IPS-18c (cell line): Measurements from ENCODE around the gene ZNF398.
"Not testable (repeated sequence)": the region's sequence is repeated elsewhere in the genome, so short reads cannot be mapped to it uniquely, and the experiment has no call there.

Experiments used
- H3K4me3 ChIP-seq: 2 replicates; pipeline ENCODE4 v1.7.0; 2013; ENCODE audit warnings: low read depth, mild to moderate bottlenecking, low read length, moderate library complexity; ENCODE audit not compliant: insufficient read depth
- H3K9me3 ChIP-seq: one replicate; pipeline ENCODE4 v1.6.1; 2013; ENCODE audit warnings: mild to moderate bottlenecking, low read length, moderate library complexity; ENCODE audit not compliant: control insufficient read depth, insufficient read depth

ZNF398 gene

GRCh38 chr7:149210551-149210950 lies 63.3 kb downstream of the ZNF398 start:
- peaks cover 4% of the 10 kb centered on the region for H3K9me3 ChIP-seq
- no peak overlapping the region for H3K4me3 ChIP-seq

DNA sequence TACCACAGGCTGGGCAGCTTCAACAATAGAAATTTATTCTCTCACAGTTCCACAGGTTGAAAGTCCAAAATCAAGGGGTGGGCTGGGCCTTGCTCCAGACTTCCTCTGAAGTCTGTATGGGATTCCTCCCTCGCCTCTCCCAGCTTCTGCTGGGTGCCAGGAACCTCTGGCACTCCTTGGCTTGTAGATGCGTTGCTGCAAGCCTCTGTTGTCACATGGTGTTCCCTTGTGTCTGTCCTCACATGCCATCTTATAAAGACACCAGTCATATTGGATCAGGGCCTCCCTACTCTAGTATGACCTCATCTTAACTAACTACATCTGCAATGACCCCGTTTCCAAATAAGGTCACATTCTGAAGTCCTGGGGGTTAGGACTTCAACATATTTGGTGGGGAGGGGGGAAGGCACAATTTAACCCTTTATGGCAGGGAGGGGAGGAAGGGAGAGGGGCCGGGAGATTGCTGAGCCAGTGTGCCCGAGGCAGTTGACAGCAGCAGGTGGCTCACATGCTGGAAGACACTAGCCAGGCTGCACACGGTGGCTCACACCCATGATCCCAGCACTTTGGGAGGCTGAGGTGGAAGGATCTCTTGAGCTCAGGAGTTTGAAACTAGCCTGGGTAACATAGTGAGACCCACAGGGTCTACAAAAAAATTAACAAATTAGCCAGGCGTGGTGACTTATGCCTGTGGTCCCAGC lies 66.9 kb downstream of the ZNF398 start:
- Histone ChIP-seq H3K9me3 (no peaks in the 10 kb centered on the region), H3K4me3 (no peak overlapping the region)

DNA sequence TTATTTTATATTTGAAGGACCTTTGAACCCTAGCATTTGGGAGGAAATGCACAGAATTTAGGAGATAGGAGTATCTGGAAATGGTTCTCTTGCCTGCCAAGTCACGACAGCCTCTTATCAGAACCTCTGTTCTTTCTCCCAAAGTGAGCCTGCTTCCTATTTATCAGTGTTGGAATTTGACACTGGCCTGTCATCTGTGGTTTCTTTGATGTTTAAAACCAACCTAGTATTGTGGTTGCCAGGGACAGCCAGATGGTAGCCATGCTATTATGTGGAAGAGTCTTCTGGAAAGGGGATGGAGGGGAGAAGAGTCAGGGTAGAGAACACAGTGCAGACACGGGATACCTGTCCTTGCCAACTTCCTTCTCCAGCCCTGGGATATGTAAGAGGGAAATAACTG lies 69.1 kb downstream of the ZNF398 start:
- Histone ChIP-seq H3K9me3 (no peaks in the 10 kb centered on the region), H3K4me3 (no peak overlapping the region)

DNA sequence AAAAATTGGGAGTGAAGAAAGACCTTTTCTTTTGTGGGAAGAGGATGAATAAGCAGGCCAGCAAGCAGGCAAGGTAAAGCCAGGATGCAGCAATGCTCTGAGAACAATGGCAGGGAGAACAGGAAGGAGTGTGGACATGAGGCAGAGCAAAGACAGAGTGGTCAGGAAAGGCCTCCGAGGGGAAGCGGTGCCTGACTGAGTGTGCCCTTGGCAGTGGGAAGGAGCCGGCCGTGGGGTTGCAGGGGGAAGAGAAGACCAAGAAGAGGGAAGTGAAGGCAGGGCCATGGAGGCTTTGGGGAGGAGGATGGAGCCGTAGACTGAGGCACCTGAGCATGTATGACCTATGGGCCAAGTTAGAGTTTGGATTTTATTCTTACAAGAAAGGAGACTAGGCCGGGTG lies 70.3 kb downstream of the ZNF398 start:
- no peak overlapping the region for H3K4me3 ChIP-seq
- no peaks in the 10 kb centered on the region for H3K9me3 ChIP-seq

- Histone ChIP-seq H3K9me3 (no peaks in the 10 kb centered on the region), H3K4me3 (no peak overlapping the region)
Observed at GRCh38 chr7:149218469-149219420, 71.5 kb downstream of the ZNF398 start.

GRCh38 chr7:149220534-149220933 lies 73.3 kb downstream of the ZNF398 start:
- Histone ChIP-seq H3K4me3 (no peak overlapping the region), H3K9me3 (no peaks in the 10 kb centered on the region)

- H3K4me3 ChIP-seq: no peak overlapping the region
- H3K9me3 ChIP-seq: no peaks in the 10 kb centered on the region
Observed at GRCh38 chr7:149223176-149223575, 75.9 kb downstream of the ZNF398 start.

- Histone ChIP-seq H3K9me3 (no peaks in the 10 kb centered on the region), H3K4me3 (no peak overlapping the region)
Observed at GRCh38 chr7:149223761-149224160, 76.5 kb downstream of the ZNF398 start.

GRCh38 chr7:149224352-149224751 lies 77.1 kb downstream of the ZNF398 start:
- Histone ChIP-seq H3K9me3 (no peaks in the 10 kb centered on the region), H3K4me3 (no peak overlapping the region)

- Histone ChIP-seq H3K9me3 (no peaks in the 10 kb centered on the region), H3K4me3 (no peak overlapping the region)
Observed at GRCh38 chr7:149225106-149225505, 77.9 kb downstream of the ZNF398 start.

- no peak overlapping the region for H3K4me3 ChIP-seq
- no peaks in the 10 kb centered on the region for H3K9me3 ChIP-seq
Observed at GRCh38 chr7:149225656-149226055, 78.4 kb downstream of the ZNF398 start.

GRCh38 chr7:149226366-149226765 lies 79.1 kb downstream of the ZNF398 start:
- not testable (repeated sequence) for H3K9me3 ChIP-seq, H3K4me3 ChIP-seq

DNA sequence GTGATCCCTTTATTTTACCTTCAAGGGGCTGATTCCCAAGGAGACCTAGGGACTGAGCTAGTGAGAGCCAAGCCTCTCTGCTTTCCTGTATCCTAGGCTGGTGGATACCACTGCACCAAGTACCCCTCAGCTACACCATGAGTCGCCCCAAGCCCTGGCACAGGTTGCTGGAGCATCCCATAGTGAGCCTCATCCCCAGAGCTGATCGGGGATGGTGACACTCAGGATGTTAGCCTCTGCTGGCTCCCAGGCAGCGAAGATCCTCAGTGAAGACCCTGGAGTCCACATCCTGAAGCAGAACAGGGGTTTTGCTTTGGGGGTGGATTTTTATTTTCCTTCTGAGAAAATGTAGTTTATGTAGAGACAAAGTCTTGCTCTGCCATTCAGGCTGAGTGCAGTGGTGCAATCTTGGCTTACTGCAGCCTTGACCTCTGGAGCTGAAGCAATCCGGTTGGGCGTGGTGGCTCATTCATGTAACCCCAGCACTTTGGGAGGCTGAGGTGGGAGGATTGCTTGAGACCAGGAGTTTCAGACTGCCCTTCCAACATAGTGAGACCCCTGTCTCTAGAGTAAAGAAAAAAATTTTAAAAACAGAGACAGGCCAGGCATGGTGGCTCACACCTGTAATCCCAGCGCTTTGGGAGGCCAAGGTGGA lies 79.7 kb downstream of the ZNF398 start:
- H3K9me3 ChIP-seq: no peaks in the 10 kb centered on the region
- no peak overlapping the region for H3K4me3 ChIP-seq

GRCh38 chr7:149228831-149229471 lies 81.7 kb downstream of the ZNF398 start:
- Histone ChIP-seq H3K9me3 (no peaks in the 10 kb centered on the region), H3K4me3 (no peak overlapping the region)

DNA sequence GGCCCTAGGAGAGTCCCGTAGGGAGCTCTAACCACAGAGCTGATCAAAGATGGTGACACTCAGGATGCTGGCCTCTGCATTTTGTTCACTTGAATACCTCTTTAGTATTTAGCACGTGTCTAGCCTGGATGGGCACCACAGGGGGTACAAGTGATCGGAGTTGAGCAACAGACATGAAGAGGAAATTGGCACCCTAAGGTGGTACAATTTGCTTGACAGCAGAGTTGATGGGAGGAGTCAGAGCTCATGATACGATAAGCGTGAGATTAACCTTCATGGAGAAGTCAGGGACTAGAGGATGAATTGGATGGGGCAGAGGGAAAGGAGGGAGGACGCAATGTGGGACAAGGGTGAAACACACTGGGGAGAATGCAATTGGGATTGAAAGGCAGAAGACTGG lies 82.3 kb downstream of the ZNF398 start:
- H3K9me3 ChIP-seq: no peaks in the 10 kb centered on the region
- no peak overlapping the region for H3K4me3 ChIP-seq

DNA sequence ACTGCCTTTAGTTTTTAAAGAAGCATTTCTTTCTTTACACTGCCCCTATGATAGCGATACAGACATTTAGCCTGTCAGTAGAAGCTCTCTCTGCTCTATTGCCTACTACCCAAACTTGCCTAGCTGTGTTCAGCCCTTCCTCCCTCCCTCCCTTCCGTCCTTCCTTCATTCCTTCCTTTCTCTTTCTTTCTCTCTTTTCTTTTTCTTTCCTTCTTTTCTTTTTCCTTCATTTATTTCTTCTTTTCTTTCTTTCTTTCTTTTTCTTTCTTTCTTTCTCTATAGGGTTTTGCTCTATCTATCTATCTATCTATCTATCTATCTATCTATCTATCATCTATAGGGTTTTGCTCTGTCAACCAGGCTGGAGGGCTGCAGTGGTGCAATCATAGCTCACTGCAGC lies 85.1 kb downstream of the ZNF398 start:
- no peaks in the 10 kb centered on the region for H3K9me3 ChIP-seq
- H3K4me3 ChIP-seq: no peak overlapping the region
